ENCODE measurements around the gene KPNA3.

DNA sequence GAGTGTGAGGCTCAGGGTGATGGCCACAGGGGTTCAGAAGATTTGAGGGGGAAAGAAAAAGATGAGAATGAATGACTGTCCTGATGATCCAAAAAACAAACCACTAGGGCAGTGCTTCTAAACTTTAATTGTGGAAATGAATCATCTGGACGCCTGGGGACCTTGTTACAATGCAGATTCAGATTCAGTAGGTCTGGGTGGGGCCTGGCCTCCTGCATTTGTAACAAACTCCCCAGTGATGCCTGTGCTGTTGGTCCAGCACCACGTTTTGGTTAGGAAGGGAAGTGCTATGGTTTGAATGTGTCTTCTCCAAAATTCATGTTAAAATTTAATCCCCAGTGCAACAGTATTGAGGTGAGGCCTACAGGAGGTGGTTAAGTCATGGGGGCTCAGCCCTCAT lies 49.5 kb upstream of the KPNA3 start:
- TF ChIP-seq POLR2A (IDR thresholded peaks at IDR 0.05): no peak
- TF ChIP-seq, protein P1, sequence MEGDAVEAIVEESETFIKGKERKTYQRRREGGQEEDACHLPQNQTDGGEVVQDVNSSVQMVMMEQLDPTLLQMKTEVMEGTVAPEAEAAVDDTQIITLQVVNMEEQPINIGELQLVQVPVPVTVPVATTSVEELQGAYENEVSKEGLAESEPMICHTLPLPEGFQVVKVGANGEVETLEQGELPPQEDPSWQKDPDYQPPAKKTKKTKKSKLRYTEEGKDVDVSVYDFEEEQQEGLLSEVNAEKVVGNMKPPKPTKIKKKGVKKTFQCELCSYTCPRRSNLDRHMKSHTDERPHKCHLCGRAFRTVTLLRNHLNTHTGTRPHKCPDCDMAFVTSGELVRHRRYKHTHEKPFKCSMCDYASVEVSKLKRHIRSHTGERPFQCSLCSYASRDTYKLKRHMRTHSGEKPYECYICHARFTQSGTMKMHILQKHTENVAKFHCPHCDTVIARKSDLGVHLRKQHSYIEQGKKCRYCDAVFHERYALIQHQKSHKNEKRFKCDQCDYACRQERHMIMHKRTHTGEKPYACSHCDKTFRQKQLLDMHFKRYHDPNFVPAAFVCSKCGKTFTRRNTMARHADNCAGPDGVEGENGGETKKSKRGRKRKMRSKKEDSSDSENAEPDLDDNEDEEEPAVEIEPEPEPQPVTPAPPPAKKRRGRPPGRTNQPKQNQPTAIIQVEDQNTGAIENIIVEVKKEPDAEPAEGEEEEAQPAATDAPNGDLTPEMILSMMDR (IDR thresholded peaks at IDR 0.05): no peak
- TF ChIP-seq POLR2AphosphoS5 (IDR thresholded peaks at IDR 0.05): no peak
- no peak for TF ChIP-seq EP300 (IDR thresholded peaks at IDR 0.05; ENCODE audit: low read depth)
